T-helper 2 cell treated with Interferon-gamma antibody and Interleukin-4, amounts not matched to agents 5 μg/mL and 100 μg/mL, for 36 hours (primary cell): ENCODE results near the gene HOXC9.

Experiments
- DNase-seq: peaks from one replicate; pipeline ENCODE4 v3.0.0; 2021; ENCODE audit warnings: low spot score
- H3K27ac Mint-ChIP-seq: one replicate; pipeline ENCODE4 v1.8.0; 2021; ENCODE audit warnings: mild to moderate bottlenecking, mixed read lengths
- H3K27me3 Mint-ChIP-seq: one replicate; pipeline ENCODE4 v1.8.0; 2021; ENCODE audit warnings: low read depth, mixed read lengths
- H3K36me3 Mint-ChIP-seq: one replicate; pipeline ENCODE4 v1.8.0; 2021; ENCODE audit warnings: low read depth, mixed read lengths
- H3K4me1 Mint-ChIP-seq: one replicate; pipeline ENCODE4 v1.8.0; 2021; ENCODE audit warnings: low read depth, mixed read lengths
- H3K4me3 Mint-ChIP-seq: one replicate; pipeline ENCODE4 v1.8.0; 2022; ENCODE audit warnings: mild to moderate bottlenecking, moderate library complexity, mixed read lengths
- H3K9me3 Mint-ChIP-seq: one replicate; pipeline ENCODE4 v1.8.0; 2021; ENCODE audit warnings: mixed read lengths

The HOXC9 gene

DNA sequence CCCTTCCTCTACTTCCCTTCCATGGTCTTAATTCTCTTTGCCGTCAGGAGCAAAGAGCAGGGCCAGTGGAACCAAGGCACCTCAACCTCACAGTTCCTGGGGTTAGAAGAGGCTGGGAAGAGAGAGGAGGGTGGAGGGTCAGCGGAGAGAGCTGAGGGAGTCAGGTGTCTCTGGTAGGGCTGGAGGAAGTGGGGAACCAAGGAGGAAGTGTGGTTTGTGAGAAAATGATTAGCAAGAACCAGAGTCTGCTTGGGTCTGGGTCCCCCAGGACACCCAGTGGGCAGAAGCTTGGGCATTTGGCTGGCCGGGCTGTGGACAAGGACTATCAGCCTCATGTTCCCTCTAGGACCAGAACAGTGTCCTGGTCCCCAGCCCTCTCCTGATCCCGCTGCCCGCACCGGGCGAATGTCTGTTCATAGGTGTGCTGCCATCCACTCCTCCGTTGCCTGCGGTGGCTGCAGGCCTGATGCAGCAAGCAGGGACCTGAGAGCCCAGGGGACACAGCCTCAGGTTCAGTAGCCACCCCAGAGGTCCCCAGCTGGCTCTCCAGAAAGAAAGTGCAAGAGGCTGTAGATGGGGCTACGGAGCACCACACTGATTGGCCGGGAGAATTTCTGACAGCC is 42.9 kb upstream of the HOXC9 start:
- Mint-ChIP-seq H3K9me3 (no peaks in the 10 kb centered on the region), H3K4me1 (peaks cover 9% of the 10 kb centered on the region), H3K27ac (peak overlapping the region; percentile 26), H3K27me3 (peaks cover 87% of the 10 kb centered on the region), H3K4me3 (no peak overlapping the region), H3K36me3 (no peaks in the 10 kb centered on the region)
- no peak for DNase-seq

DNA sequence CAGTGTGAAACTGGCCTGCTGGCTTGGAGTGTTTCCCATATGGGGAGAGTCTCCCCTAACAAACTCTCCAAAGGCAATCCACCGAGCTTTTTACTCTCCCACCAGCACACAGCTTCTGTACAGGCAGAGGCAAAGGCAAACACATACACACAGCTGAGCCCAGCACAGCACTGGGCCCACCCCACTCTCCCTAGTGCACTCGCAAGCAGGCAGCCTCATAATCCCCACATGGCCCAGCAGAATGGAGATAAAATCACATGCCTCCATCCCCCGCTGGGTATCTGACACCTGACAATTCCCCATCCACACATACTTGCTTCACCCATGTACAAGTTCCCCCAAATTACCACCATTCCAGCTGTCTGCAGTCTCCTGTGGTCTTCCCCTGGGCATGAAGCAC is 41.8 kb upstream of the HOXC9 start:
- H3K36me3 Mint-ChIP-seq: no peaks in the 10 kb centered on the region
- no peaks in the 10 kb centered on the region for H3K9me3 Mint-ChIP-seq
- DNase-seq: no peak
- no peak overlapping the region for H3K27ac Mint-ChIP-seq
- H3K27me3 Mint-ChIP-seq: peaks cover 86% of the 10 kb centered on the region
- H3K4me1 Mint-ChIP-seq: peaks cover 9% of the 10 kb centered on the region
- no peak overlapping the region for H3K4me3 Mint-ChIP-seq

DNA sequence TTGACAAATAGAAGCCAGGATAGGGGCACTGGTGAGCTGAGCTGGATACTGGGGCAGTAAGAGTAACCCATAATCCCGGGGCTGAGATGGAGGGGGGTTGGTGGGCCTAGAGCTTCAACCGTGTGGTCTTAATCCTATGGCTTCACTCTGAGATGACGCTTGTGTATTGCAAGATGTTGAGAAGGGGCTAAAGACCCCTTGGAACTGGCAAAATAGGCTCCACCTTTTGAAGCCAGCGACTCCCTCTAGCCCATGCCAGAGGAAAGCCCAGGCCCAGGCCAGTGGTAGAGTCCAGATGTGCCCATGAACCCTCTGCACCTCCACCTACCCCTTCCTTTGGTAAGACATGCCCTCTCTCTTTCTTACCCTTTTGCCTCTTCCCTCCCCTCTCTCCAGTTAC is 40.6 kb upstream of the HOXC9 start:
- no peaks in the 10 kb centered on the region for H3K9me3 Mint-ChIP-seq
- H3K4me3 Mint-ChIP-seq: no peak overlapping the region
- no peaks in the 10 kb centered on the region for H3K36me3 Mint-ChIP-seq
- H3K27ac Mint-ChIP-seq: no peak overlapping the region
- no peak for DNase-seq
- H3K4me1 Mint-ChIP-seq: peaks cover 11% of the 10 kb centered on the region
- peaks cover 84% of the 10 kb centered on the region for H3K27me3 Mint-ChIP-seq

DNA sequence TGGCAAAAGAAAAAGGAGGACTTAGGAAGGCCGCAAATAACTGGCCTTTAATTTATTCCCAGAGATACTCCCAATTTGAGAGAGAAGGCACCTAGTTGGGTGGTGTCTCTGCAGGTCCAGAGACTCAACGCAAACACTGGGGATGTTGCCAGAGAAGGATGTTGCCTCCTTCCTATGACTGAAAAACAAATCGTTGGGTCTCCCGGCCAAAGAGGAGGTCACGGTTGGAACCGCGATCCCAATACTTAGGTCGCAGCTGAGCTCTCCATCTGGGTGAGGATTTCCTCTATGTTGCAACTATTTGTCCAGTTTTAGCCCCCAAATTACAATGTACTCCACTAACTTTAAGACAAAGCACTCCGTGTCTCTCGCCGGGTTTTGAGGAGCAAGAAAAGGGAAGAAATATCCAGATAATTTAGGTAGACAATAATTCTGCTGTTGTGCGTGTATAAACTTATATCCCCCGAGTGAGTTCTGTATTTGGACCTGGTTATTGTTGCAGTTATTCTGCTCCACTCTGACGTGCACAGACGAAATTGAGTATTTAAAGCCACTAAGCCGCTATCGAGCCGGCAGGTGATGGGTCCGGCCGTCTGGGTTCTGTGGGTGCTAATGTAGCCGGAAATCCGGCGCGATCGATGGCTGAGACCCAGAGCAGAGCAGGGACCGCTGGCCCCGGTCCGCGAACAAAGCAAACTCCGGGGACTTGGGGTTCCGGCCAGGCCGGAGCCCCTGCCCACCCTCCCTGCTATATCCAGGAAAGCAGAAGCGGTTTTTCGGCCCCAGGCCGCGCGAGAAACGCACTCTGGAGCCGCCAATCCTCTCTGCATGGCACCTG is 39.6 kb upstream of the HOXC9 start:
- Mint-ChIP-seq H3K27ac (peak overlapping the region; percentile 35), H3K4me3 (no peak overlapping the region), H3K27me3 (peaks cover 87% of the 10 kb centered on the region), H3K4me1 (peaks cover 11% of the 10 kb centered on the region), H3K36me3 (no peaks in the 10 kb centered on the region), H3K9me3 (no peaks in the 10 kb centered on the region)
- DNase-seq: no peak

DNA sequence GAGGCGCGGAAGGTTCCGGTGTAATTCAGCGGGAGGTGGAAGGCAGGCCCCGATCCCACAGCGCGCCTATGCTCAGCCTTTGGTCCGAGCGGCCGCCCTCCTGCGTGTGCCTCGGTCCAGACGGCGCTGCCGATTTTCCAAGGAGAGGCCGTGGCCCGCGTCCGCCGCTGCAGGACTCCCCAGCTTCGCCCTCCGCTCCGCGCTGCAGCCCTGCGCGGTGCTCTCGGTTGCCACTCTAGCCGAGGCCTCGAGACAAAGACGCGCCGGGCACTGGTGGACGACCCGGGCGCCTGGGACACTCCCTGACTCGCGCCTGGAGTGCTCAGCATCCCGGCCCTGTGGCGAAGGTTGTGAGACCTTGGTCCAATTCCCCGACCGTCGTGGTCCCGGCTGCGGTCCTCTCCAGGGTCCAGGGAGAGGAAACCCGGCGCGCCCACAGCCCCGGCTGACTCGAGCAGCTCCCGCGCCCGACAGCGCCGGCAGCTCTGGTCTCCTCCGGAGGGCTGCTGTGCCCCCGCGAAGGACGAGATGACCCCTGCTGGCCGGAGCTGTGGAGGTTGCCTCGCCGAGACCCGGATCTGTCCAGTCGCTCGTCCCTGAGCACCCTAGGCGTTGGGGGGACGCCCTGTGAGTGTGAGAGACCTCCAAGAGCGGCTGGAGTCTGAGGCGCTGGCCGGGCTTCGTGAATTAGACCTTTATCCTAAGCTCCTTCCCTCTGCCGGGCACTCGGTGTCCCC is 38.8 kb upstream of the HOXC9 start:
- Mint-ChIP-seq H3K4me1 (peaks cover 8% of the 10 kb centered on the region), H3K36me3 (no peaks in the 10 kb centered on the region), H3K4me3 (no peak overlapping the region), H3K27me3 (peaks cover 87% of the 10 kb centered on the region), H3K27ac (no peak overlapping the region), H3K9me3 (no peaks in the 10 kb centered on the region)
- no peak for DNase-seq

DNA sequence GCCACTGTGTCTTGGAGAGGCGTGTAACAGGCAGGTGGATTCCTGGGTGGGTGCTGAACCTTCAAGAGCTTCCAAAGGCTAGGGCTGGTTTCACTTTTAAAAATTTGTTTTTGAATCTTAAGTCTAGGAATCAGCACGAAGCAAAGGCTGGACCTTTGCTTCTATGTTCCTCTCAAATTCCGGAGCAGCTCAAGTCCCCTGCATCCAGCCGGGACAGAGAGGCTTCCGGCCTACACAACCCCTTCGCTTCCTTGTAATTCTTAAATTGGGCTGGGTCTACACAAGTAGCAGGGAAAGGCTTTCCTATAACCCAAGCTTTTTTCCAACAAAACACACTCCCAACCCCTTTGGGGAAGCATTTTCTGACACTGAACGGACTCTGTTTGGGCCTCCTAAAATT is 37.0 kb upstream of the HOXC9 start:
- Mint-ChIP-seq H3K27me3 (peaks cover 87% of the 10 kb centered on the region), H3K4me3 (no peak overlapping the region), H3K4me1 (peaks cover 10% of the 10 kb centered on the region), H3K27ac (no peak overlapping the region), H3K36me3 (no peaks in the 10 kb centered on the region), H3K9me3 (no peaks in the 10 kb centered on the region)
- no peak for DNase-seq

DNA sequence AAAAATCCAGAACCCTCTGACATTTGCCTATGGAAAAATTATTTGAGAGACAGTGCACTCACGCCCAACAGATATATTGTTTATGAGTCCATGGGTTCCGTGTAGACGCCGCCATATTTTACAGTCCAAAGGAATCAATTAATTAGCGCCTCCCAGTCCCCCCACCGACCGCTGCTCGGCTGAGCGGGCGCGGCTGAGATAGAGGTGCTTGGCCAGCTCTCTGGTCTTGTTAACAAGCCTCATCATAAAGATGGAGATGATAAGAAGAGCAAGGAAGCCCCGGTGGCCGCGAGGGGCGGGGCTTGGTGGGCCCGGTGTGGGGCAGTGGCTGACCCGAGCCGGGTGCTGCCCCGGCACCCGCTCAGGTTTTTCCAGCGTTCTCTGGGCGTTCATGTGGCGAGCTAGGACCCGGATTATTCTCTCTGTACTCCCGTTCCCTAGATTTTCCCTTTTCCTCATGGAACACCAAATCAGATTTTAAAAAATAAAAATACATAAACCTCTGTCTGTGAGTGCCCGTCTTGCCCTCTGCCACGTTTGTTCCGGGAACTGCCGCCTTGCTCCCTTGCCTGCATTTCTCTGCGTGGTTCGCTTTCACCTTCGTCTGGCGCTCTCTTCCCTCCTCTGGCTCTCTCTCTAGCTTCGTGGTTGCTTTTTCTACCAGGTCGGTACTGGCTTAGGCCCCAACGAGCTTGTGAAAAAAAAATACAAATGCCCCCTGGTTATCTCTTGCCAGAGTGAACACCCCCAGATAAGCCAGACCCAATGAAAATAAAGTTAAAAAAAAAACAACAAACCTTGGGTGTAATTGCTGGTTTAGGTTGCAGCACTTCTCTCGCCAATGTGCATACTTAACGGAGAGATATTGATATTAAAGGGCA is 36.3 kb upstream of the HOXC9 start:
- Mint-ChIP-seq H3K27me3 (peaks cover 87% of the 10 kb centered on the region), H3K27ac (no peak overlapping the region), H3K9me3 (no peaks in the 10 kb centered on the region), H3K4me1 (peaks cover 10% of the 10 kb centered on the region), H3K4me3 (no peak overlapping the region), H3K36me3 (no peaks in the 10 kb centered on the region)
- DNase-seq: no peak

DNA sequence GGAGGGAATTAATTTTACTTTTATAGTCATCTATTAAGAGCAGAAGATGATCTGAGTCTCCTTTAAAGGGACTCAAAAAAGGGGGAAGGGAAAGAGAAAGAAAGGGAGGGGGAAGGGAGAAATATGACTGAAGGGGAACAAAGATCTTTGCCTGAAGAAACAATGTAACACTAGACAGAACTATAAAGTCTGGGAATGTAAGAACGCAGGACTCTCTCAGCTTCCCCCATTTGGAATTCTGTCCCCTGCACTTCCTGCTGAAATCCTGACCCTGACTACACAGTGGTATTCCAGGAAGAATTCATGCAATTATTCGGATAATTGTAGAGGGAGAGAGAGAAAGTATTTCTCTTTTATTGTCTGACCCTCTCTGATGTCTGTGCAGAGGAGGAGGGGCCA is 35.6 kb upstream of the HOXC9 start:
- Mint-ChIP-seq H3K27ac (no peak overlapping the region), H3K36me3 (no peaks in the 10 kb centered on the region), H3K4me3 (no peak overlapping the region), H3K9me3 (no peaks in the 10 kb centered on the region), H3K4me1 (peaks cover 10% of the 10 kb centered on the region), H3K27me3 (peaks cover 89% of the 10 kb centered on the region)
- no peak for DNase-seq

DNA sequence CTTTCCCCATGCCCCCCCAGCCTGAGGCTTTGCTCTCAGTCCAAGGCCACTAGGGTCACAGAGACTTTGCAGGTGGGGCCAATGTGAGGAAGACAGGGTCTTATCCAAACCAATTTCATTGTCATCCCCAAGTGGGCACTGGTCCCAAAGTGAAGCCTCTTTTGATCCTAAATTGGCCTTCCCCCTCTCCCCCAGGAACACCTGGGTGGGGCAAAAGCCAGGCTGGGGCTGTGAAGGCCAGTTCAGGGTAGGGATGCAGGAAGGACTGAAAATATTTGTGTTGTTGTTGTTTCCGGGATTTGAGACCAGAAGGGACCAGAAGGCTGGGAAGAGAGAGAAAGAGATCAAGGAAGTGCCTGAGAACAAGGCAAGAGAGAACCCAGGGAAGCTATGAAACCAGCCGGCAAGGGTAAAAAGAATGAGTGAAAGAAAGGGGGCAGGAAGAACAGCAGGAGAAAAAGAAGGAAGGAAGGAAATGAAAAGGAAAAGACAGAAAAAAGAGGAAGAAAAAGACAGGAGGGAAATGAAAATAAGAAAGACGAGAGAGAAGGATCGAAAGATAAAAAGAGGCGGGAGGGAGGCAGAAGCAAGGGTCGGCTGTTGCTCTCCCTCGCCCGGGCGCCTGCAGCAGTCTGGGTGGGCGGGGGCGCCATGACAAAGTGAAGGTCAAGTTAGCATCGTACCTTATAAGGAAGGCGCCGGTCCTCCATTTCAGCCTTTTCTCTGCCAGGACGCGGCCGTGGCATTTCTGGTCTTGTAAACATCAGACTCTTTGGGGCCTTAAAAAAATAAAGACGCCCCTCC is 34.5 kb upstream of the HOXC9 start:
- Mint-ChIP-seq H3K36me3 (no peaks in the 10 kb centered on the region), H3K27ac (peak overlapping the region; percentile 82), H3K27me3 (peaks cover 89% of the 10 kb centered on the region), H3K9me3 (no peaks in the 10 kb centered on the region), H3K4me3 (no peak overlapping the region), H3K4me1 (peaks cover 10% of the 10 kb centered on the region)
- no peak for DNase-seq

DNA sequence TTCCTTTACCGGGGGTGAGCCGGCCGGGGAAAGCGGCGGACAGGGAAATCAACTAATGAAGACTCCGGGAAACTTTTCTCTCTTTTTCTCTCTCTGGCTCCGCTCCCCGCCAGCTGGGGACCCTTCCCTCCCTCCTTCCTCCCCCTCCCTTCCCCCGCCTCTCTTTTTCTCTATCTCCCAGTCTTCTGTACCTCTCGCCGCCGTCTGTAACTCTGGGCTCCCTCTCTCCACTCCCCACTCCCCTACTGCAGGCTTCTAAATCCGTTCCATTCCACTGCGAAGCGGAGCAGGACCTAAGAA is 33.9 kb upstream of the HOXC9 start:
- no peaks in the 10 kb centered on the region for H3K36me3 Mint-ChIP-seq
- peaks cover 10% of the 10 kb centered on the region for H3K4me1 Mint-ChIP-seq
- H3K4me3 Mint-ChIP-seq: no peak overlapping the region
- peaks cover 92% of the 10 kb centered on the region for H3K27me3 Mint-ChIP-seq
- no peaks in the 10 kb centered on the region for H3K9me3 Mint-ChIP-seq
- H3K27ac Mint-ChIP-seq: peak overlapping the region; percentile 27
- no peak for DNase-seq

DNA sequence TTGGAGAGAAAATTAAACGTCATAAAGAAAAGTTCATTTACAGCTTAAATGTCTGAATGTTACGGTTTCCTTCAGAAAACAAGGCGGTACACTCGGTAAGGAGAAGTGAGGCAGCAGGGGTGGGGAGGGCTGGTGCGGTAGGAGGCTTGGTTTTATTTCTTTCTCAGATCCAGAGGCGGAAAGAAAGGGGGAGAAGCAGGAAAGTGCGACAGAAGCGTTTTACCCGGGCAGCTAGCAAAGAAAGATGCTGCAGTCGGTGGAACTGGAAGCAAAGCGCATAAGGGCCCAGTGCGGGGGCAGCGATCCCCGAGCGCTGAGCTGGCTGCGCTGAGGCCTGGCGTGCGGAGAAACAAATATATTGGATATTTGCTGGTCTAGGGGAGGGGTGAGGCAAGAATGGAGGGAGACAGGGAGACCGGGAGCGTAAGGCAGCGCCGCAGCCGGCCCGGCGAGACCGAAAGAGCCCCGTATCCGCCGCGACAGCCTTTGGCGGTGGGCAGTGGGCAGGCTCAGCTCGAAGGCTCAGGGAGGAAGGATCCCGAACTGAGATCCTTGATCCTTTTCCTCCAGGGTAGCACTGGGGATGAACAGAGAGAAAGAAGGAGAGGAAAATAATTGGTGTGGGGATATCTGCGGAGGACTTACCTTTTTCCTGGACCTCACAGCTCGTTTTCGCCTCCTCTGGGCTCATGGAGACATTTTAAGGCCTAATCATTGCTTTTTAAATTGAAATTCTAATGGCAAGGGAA is 33.4 kb upstream of the HOXC9 start:
- peaks cover 97% of the 10 kb centered on the region for H3K27me3 Mint-ChIP-seq
- no peaks in the 10 kb centered on the region for H3K36me3 Mint-ChIP-seq
- H3K27ac Mint-ChIP-seq: peak overlapping the region; percentile 27
- H3K4me1 Mint-ChIP-seq: peaks cover 10% of the 10 kb centered on the region
- no peak for DNase-seq
- H3K4me3 Mint-ChIP-seq: no peak overlapping the region
- no peaks in the 10 kb centered on the region for H3K9me3 Mint-ChIP-seq

DNA sequence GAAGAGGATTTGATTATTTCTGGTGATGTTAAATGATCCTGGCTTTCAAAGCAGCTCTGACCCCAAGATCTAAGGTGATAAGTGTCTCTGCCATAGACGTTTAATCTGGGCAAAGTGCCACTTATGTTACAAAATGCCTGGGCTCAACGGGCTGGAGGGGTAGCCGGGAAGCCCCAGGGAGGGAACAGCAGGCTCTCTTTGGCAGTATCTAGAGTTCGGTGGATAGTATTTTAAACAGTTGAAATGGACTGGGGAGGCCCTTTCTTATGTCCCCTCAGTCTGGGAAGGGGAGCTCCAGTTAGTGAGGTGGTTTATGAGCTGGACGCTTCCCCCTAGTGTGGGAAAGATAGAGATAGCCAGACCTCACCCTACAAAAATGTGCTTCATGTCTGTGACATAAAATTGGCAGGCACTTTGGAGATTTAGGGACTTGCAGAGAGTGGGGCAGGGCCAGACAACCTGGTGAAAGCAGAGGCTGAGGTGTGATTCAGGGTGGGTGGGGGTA is 32.5 kb upstream of the HOXC9 start:
- Mint-ChIP-seq H3K9me3 (no peaks in the 10 kb centered on the region), H3K4me1 (peaks cover 10% of the 10 kb centered on the region), H3K4me3 (no peak overlapping the region), H3K36me3 (no peaks in the 10 kb centered on the region), H3K27ac (no peak overlapping the region), H3K27me3 (peaks cover 99% of the 10 kb centered on the region)
- DNase-seq: no peak
